ENCODE data around the gene B3GALT6.

GRCh38 chr1:1273209-1273511 is 41.1 kb downstream of the B3GALT6 start:
- TF ChIP-seq POLR2A (IDR thresholded peaks at IDR 0.05) (no peak), EP300 (IDR thresholded peaks at IDR 0.05) (no peak)
